ENCODE data around the gene EXOC4. TPM values are rescaled to one million over a fixed set of nuclear protein-coding genes. Genes with fewer than 3 reads are reported as not detected.

EXOC4 gene
- total RNA-seq, 1 experiment from 2014 or later = 75.8 TPM

DNA sequence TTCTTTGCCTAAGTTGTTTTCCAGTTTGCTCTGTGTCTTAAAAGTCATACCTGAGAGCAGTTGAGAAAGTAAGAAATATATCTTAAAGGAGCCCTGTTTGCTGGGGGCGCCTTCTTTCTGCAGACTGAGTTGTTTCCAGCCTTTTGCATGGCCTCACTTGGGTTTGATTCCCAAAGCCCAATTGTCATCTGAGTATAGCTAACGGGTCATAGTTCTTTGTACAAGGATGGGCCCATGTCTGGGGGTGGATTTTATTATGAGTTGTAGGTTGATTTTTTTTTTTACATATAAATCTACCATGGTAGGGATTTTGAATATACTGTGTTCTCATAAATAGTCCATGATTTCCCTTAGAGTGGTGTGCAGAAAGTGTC, 555.6 kb downstream of the EXOC4 start:
- Histone ChIP-seq H2AK5ac (ENCODE audit: insufficient read length, low read length) (no peak overlapping the region), H3K23me2 (ENCODE audit: insufficient read length, low read depth, low read length, poor library complexity, severe bottlenecking) (no peaks in the 10 kb centered on the region), H3K4me2 (ENCODE audit: insufficient read depth, insufficient read length, low read length) (no peak overlapping the region), H3K56ac (ENCODE audit: insufficient read length, low read depth, low read length) (no peak overlapping the region), H2BK120ac (ENCODE audit: low read depth, low read length, poor library complexity, severe bottlenecking) (no peak overlapping the region), H4K5ac (ENCODE audit: insufficient read length, low read depth, low read length) (no peak overlapping the region), H2BK15ac (ENCODE audit: low read depth, low read length) (no peak overlapping the region), H4K91ac (ENCODE audit: insufficient read length, low read depth, low read length) (no peak overlapping the region), H3K9me3 (ENCODE audit: control insufficient read depth, low read depth, low read length) (no peaks in the 10 kb centered on the region), H3K27ac (ENCODE audit: insufficient read length, low read depth, low read length) (no peak overlapping the region), H3K79me2 (ENCODE audit: insufficient read depth, low read length) (no peaks in the 10 kb centered on the region), H4K20me1 (ENCODE audit: control insufficient read depth, insufficient read depth, insufficient read length) (no peaks in the 10 kb centered on the region), H3K14ac (ENCODE audit: insufficient read depth, low read length) (no peak overlapping the region), H3K9ac (ENCODE audit: extremely low read depth, insufficient read length, low read length) (no peak overlapping the region), H2BK12ac (ENCODE audit: insufficient read length, low read depth, low read length) (no peak overlapping the region), H4K8ac (replicated peaks; ENCODE audit: insufficient read length, low read depth, low read length) (no peak overlapping the region), H3K79me1 (ENCODE audit: insufficient read depth, low read depth, low read length, poor library complexity, severe bottlenecking) (no peaks in the 10 kb centered on the region), H3T11ph (ENCODE audit: low read length) (no peak overlapping the region), H3K27me3 (ENCODE audit: insufficient read depth, low read length) (no peaks in the 10 kb centered on the region), H3K4ac (ENCODE audit: low read depth, low read length) (no peak overlapping the region), H2AFZ (ENCODE audit: low read length) (no peak overlapping the region), H3K4me1 (ENCODE audit: insufficient read depth, low read length) (no peaks in the 10 kb centered on the region), H2BK5ac (ENCODE audit: insufficient read length, low read length) (no peak overlapping the region), H3K18ac (ENCODE audit: insufficient read length, low read depth, low read length) (no peak overlapping the region), H3K23ac (ENCODE audit: insufficient read length, low read depth, low read length) (no peak overlapping the region), H2BK20ac (ENCODE audit: low read depth, low read length, poor library complexity, severe bottlenecking) (no peak overlapping the region)
- WGBS (ENCODE audit: extremely low coverage, insufficient read length, low lambda C conversion rate) = no CpG with 5 or more reads among the region's 2 CpGs
- no peak overlapping the region for H3K4me3 Mint-ChIP-seq
- no peaks in the 10 kb centered on the region for H3K9me3 Mint-ChIP-seq
- no peak for DNase-seq
- no peaks in the 10 kb centered on the region; a peak in 1 of 4 replicates for H3K4me1 Mint-ChIP-seq
- TF ChIP-seq CTCF (conservative IDR thresholded peaks at IDR 0.05) = no peak
- H3K27me3 Mint-ChIP-seq (ENCODE audit: low read depth) = no peaks in the 10 kb centered on the region
- H3K36me3 Mint-ChIP-seq (ENCODE audit: insufficient read depth in 1 of 3, low read depth in 3 of 3) = no peaks in the 10 kb centered on the region
- no peak overlapping the region for H3K27ac Mint-ChIP-seq
